ENCODE results near the gene DOHH.

Gene DOHH

DNA sequence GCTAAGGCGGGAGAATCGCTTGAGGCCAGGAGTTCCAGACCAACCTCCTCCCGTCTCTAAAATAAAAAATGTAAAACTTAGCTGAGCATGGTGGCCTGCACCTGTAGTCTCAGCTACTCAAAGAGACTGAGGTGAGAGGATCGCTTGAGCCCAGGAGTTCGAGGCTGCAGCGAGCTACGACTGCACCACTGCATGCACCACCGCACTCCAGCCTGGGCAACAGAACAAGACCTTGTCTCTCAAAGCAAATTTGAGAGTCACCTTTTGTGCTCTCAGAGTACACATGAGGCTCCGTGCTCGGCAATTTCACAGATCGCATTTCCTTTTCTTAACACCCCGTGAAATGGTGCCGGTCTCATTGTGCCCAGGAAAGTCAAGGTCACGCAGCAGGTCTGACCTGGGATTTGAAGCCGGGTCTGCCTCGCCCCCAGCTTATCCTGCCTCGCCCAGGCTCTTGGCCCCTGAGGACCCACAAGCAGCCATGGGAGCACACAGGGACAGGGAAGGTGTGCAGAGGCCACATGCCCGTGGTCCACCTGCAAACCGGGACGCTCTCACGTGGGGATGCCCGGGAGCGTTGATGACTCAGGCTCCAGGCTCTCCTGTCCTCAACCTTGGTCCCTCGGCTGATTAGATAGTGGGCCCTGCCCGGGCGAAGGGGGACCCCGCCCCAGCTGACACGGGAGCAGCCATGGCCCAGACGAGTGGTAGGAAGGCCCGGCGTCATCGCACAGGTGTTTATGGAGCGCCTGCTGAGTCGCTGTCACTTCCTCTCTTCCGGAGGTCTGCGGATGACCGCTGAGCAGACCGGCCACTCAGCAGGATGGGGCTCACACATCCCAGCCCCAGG is 19.0 kb downstream of the DOHH start:
- in situ Hi-C loops (cut with HindIII; ENCODE audit: low sequenced_read_pairs): no loop called here

DNA sequence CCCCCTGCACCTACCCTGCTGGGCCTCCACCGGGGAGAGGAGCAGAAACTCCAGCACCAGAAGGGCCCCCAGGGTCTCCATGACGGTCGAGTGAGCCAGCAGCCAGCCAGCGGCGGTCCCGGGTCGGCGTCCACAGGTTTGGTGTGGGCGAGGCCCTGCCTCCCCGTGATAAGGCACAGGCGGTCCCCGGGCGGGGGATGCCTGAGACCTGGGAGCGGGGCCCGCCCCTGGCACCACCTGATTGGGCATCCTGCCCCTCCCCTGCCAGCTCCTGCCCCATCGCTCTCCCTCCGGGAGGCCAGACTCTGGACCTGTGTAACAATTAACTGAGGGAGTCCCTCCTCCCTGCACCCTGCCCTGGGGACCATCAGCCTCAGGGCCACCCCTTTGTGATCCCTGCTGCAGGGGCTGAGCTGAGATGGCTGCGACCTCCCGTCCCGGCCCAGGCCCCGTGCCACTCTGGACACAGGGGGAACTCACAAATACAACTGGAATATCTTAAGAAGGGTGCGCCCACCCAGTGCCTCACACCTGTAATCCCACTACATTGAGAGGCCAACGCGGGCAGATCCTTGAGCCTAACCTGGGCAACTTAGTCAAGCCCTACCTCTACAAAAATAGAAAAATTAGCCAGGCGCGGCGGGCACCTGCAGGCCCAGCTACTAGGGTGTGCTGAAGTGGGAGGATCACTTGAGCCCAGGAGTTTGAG is 19.9 kb downstream of the DOHH start, which contains the start of gene SMIM24:
Gene SMIM24 (minus strand): TSS at position 143 of the 709 bp plus-strand sequence. CDS start 62 bp downstream, at position 81.
- in situ Hi-C loops (cut with HindIII; ENCODE audit: low sequenced_read_pairs): no loop called here

DNA sequence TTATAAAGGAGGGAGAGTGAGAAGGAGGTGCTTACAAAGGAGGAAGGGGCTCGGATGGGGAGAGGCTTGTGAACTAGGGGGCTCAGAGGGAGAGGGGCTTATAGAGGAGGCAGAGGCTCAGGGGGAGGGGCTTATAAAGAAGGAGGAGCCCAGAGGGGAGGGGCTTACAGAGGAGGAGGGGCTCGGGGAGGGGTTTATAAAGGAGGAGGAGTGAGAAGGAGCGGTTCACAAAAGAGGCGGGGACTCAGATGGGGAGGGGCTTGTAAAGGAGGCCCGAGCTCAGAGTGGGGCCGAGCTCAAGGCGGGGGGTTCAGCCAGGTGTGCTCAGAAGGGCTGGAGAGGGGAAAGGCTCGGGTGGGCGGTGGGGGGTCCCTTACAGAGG is 20.6 kb downstream of the DOHH start:
- in situ Hi-C loops (cut with HindIII; ENCODE audit: low sequenced_read_pairs): no loop called here

DNA sequence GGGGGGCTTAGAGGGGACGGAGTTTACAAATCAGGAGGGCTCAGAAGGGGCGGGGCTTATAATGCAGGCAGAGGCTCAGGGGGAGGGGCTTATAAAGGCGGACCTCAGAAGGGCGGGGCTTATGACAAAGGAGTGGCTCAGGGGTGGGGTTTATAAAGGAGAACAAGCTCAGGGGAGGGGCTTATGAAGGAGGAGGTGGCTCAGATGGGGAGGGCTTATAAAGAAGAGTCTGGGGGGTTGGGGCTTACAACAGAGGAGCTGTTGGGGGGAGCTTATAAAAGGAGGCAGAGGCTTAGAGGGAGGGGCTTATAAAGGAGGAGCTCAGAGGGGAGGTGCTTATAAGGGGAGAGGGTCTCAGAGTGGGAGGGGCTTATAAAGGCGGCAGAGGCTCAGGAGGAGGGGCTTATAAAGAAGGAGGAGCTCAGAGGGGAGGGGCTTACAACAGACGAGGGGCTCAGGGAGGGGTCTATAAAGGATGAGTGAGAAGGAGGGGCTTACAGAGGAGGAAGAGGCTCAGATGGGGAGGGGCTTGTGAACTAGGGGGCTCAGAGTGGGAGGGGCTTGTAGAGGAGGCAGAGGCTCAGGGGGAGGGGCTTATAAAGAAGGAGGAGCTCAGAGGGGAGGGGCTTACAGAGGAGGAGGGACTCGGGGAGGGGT is 21.2 kb downstream of the DOHH start:
- in situ Hi-C loops (cut with HindIII; ENCODE audit: low sequenced_read_pairs): no loop called here

DNA sequence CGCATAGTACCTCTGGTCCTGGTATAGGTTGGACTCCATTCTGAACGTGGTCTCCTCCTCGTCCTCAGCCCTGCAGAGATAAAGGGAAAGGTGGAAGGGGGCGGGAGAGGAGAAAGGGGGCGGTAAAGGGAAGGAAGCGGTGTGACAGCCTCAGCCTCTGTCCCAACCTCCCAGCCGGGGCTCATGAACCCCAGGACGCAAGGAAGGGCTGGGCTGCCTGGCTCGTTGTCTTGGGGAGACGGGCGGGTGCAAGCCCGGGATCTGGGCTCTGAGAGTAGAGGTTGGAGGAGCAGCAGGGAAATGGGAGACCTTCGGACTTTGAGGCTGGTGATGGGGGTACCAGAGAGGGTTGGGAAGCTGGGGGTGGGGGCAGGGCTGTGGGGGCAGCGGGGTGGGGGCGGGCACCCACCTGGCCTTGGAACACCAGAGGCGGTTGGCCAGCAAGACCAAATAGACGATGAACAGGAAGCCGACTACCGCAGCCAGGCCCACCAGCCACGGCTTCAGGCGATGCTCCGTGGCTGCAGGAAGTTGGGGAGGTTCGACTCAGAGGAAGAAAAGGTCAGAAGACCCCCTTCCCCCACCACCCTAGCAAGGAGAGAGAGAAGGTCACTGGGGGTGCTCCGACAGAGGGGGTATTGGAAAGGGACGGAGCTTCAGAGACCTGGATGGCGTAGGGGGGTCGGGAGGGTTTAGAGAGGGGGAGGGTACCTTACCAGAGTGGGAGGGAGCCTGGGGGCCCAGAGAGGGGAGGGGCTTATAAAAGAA is 21.9 kb downstream of the DOHH start:
- in situ Hi-C loops (cut with HindIII; ENCODE audit: low sequenced_read_pairs): no loop called here

DNA sequence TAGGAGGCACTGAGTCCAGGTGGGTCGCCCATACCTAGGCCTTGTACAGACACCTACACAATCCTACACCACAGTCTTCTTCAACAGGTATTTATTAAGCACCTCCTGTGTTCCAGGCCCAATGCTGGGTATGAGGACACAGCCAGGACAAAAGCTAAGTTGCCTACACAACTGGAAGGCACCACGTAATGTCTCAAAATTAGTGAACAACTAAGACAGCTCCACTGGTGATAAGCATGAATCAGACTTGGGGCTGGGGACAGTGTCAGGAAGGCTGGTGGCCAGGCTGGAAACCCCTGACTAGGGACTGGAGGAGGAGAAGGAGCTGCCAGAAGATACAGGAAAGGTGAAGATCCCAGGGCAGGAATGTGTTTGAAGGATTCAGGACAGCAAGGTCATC is 22.5 kb downstream of the DOHH start:
- in situ Hi-C loops (cut with HindIII; ENCODE audit: low sequenced_read_pairs): no loop called here

DNA sequence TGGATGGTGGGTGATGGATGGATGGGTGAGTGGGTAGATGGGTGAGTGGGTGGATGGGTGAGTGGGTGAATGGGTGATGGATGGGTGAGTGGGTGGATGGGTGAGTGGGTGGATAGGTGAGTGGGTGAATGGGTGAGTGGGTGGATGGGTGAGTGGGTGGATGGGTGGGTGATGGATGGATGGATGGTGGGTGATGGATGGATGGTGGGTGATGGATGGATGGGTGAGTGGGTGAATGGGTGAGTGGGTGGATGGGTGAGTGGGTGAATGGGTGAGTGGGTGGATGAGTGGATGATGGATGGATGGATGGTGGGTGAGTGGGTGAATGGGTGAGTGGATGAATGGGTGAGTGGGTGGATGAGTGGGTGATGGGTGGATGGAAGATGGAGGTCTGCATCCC is 23.0 kb downstream of the DOHH start:
- in situ Hi-C loops (cut with HindIII; ENCODE audit: low sequenced_read_pairs): no loop called here

DNA sequence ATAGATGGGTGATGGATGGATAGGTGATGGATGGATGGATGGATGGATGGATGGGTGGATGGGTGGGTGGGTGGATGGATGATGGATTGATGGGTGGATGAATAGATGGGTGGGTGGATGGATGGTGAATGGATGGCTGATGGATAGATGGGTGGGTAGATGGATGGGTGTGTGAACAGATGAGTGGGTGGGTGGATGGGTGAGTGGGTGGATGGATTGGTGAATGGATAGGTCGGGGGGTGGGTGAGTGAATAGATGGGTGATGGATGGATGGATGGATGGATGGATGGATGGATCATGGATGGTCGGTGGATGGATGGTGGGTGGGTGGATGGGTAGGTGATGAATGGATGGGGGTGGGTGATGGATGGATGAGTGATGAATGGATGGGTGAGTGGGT is 23.6 kb downstream of the DOHH start:
- in situ Hi-C loops (cut with HindIII; ENCODE audit: low sequenced_read_pairs): no loop called here

DNA sequence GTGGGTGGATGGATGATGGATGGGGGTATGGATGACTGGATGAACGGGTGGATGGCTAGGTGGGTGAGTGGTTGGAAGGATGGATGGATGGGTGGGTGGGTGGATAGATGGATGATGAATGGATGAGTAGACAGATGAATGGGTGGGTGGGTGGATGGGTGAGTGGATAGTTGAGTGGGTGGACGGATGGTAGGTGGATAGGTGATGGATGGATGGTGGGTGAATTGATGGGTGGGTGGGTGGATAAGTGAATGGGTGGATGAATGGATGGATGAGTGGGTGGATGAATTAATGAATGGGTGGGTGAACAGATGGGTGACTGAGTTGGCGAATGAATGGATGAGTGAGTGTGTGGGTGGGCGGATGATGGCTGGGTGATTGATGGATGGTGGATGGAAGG is 25.0 kb downstream of the DOHH start:
- in situ Hi-C loops (cut with HindIII; ENCODE audit: low sequenced_read_pairs): no loop called here

DNA sequence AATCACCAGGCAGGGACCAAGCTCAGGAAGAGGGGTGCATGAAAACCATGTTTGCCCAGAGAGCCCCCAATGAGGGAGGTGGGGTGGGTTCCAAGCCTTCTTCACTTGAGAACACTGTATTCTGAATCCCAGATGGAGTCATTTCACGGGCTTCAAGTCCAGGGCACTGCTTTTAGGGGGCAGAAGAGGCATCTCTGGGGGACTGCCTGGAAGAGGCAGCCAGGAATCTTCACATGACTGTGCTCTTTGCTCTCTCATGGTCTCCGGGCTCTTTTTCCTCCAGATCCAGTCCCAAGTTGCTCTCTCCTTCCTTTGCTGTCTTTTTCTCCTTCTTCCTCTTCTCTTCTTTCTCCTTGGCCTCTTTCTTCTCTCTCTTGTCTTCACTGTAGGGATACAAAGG is 25.9 kb downstream of the DOHH start:
- in situ Hi-C loops (cut with HindIII; ENCODE audit: low sequenced_read_pairs): no loop called here

DNA sequence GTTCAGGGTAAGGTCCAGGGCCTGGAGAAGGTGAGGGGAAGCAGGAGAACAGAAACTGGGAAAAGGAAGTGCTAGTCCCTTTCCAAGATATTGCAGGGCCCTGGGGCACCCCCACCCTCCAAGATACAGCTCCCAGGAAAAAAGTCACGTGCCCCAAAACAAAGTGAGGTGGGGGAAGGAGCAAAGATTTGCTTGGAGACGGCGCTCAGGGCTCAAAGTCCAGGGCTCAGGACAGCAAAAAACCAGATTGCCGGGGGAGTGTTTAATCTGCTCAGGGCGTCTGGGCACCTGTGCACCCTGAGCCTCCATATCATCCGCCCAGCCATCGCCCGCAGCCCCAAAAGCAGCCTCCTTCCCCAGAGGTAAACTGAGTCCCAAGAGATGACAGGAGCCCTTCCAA is 26.5 kb downstream of the DOHH start:
- in situ Hi-C loops (cut with HindIII; ENCODE audit: low sequenced_read_pairs): no loop called here

DNA sequence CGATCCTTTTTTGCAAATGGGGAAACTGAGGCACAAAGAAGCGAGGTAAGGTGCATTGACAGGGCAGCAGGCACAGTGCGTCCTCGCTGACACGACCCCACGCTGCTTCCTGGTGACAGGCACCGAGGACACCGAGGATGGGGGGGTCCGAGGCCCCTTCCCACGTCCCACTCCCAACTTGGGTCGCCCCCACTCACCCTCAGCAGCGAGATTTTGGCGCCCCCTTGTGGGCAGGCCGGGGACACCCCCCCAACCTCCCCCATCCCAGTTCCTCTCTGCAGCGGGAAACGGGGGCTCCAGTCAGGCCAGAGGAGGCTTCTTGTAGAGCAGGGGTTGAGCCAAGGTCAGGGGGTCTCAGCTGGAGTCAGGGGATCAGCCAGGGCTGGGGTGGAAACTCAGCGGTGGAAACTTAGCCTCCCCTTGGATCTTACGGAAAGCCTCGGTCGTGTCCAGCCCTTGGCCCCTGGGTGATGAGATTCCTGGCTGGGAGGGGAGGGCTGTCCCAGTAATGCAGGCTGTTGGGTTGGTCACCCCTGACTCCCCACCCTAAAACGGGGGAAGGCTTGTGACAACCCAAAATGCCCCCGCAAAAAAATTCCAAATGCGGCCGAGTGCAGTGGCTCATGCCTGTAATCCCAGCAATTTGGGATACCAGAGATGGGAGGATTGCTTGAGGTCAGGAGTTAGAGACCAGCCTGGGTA is 28.4 kb downstream of the DOHH start:
- in situ Hi-C loops (cut with HindIII; ENCODE audit: low sequenced_read_pairs): no loop called here

DNA sequence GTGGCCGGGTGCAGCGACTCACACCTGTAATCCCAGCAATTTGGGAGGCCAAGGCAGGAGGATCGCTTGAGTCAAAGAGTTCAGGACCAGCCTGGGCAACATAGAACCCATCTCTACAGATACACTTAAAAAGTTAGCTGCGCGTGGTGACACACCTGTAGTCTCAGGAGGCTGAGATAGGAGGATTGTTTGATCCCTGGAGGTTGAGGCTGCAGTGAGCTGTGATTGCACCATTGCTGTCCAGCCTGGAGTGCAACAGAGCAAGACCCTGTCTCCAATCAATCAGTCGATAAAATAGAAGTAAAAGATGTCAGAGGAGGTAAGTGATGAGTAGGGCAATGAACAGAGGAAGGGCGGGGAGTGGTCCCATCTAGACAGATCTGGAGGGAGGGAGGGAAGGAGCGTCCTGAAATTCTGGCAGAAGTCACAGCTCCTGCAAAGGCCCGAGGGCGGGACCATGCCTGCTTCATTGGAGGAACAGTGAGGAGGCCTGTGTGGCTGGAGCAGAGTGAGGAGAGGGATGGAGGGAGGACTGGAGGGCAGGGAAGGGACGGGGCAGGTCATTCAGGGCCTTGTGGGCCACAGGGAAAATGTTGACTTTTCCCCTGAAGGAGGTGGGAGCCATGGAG is 29.9 kb downstream of the DOHH start:
- in situ Hi-C loops (cut with HindIII; ENCODE audit: low sequenced_read_pairs): no loop called here

DNA sequence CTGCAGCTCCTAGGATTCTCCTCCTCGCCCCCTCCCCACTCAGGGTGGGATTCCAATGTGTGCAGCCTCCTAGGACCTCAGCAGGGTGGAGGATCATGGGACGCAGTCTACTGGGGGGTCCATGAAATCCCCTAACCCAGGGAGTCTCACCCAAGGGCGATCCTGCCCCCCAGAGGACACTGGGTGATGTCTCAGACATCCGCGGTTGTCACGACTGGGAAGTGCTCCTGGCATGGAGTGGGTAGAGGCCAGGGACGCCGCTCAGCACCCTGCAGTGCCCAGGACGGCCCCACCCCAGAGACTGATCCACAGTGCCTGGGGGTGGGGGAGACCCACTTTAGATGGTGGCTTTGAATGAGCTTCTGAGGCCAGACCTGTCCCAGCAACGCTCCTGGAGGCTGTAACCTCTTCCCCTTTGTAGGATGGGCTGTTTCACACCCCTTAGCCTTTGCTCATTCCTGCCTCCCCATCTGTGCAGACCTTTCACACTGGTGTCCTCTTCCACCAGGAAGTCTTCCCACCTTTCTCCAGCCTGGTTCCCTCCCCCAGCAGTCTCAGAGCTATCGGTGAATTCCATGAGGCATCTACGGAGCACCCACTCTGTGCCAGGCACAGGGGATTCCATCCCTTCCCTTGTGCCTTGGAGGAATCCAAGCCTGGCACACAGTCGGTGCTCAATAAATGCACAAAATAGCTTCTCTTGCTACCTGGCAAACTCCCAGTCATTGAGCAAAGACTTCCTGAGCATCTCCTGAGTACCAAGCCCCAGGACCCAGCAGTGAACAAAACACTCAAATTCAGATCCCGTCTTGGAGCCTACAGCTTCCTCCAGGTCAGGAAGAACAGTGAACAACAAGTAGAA is 30.6 kb downstream of the DOHH start:
- in situ Hi-C loops (cut with HindIII; ENCODE audit: low sequenced_read_pairs): loop anchor here (5.0 kb wide), 1 partner anchor 153 kb away; no protein-coding TSS in a partner anchor

DNA sequence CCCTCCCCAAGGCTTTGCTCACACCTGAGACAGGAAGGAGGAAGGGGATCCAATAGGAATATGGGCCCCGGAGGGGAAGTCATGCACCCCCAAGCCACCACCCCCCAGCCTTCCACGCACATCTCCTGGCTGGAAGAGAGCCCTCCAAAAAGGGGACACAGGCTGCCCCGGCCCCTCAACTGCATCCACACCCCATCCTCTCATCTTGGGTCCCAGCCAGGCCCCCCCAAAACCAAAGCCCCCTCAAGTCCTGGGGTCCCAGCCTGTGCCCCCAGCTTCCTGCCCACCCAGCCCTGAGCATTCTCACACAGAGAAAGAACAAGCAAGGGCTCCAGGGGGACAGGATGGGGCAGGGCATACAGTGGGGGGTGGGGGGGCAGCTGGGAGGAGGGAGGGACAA is 32.3 kb downstream of the DOHH start:
- in situ Hi-C loops (cut with HindIII; ENCODE audit: low sequenced_read_pairs): loop anchor here (5.0 kb wide), 1 partner anchor 151 kb away; no protein-coding TSS in a partner anchor

DNA sequence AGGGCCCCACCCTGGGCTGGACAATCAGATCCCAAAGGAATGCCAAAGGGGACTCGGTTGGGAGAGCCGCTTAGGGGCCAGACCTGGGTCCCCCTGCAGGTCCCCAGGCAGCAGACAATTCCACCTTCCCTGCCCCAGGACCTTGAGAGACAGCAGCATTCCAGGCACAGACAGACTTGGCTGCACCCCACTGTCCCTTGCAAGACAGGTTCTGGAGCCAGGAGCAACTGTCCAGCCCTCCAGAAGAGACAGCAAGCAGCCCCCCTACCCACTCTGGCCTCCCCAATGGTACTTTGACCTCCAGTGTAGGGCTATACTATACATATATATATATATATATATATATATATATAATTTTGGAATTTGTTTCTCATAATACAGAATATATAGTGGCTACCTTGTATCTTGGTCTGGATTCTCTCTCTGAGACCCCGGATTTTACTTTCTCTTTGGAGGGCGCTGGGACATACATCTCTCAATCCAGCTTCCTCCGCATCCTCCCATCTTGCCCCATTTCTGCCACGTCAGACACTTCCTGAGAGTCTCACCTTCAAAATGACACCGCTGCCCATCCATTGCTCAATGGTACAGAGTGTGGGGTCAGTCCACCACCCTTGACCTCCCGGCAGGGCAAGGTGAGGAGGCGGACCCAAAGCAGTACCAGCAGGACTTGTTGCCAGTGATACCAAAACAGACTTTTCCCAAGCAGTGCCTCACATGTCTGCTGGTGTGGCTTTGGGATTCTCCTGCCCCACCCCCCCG is 32.9 kb downstream of the DOHH start:
- in situ Hi-C loops (cut with HindIII; ENCODE audit: low sequenced_read_pairs): loop anchor here (5.0 kb wide), 1 partner anchor 150 kb away; no protein-coding TSS in a partner anchor

DNA sequence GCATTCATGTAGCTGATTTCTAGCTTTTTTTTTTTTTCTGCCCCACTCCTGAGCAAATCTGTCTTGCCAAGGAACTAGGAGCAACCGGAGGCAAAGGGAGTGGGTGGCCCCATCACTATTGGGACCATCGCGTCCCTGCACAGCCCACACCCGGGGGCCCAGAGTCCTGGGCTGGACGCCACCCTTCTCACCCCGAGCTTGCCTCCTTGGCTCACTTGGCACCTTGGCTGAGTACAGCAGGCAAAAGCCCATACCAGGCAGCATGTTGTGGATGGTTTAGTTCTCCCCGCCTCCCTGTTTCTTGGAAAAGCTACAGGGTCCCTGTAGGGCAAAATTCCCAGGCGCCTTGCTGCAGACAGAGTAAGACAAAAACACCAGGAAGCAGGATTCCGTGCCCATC is 33.8 kb downstream of the DOHH start:
- in situ Hi-C loops (cut with HindIII; ENCODE audit: low sequenced_read_pairs): loop anchor here (5.0 kb wide), 1 partner anchor 149 kb away; no protein-coding TSS in a partner anchor

DNA sequence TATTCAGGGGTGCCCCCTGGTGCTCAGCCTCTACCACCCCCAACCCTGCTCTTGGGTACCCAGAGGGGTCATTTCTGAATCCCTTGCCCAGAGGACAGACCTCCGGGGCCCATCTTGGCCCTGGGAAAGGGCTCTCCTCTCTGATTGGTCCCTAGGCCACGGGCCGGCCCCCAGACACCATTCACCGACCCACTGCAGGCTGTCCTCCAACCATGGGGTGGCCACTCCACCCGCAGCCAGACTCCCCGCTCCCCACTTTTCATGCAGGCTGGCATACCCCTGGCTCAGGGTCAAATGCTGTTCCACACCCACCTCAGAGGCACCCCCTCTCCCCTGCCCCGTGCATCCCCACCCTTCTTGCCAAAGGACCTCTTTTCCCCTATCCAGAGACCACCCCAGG is 34.9 kb downstream of the DOHH start:
- in situ Hi-C loops (cut with HindIII; ENCODE audit: low sequenced_read_pairs): loop anchor here (5.0 kb wide), 1 partner anchor 148 kb away; no protein-coding TSS in a partner anchor
